GM13977 (cell line): ENCODE results near the gene NECTIN4.
"Not testable (repeated sequence)": the region's sequence is repeated elsewhere in the genome, so short reads cannot be mapped to it uniquely, and the experiment has no call there.

ENCODE experiments used
- DNase-seq: peaks from one replicate; pipeline ENCODE4 v3.0.0; 2012; ENCODE audit warnings: low spot score
- CTCF ChIP-seq: IDR thresholded peaks from 2 replicates; pipeline ENCODE4 v1.5.1; 2012; ENCODE audit warnings: mild to moderate bottlenecking, control low read depth; ENCODE audit not compliant: insufficient read depth; ENCODE audit errors: extremely low read depth, missing control alignments
- in situ Hi-C: fragments of 300-500 bp; cut with MboI; formaldehyde crosslinking; loops from one replicate; pipeline ENCODE4 v1.12.0; 2022; ENCODE audit warnings: low sequenced_read_pairs, low pct_unique_long_range_greater_than_20kb, mixed read lengths, inconsistent platforms; ENCODE audit not compliant: unreplicated experiment

NECTIN4 gene

GRCh38 chr1:161032409-161032808, 56.9 kb downstream of the NECTIN4 start:
- in situ Hi-C loops, result no loop called here
- no peak for DNase-seq
- TF ChIP-seq CTCF, result no peak

DNA sequence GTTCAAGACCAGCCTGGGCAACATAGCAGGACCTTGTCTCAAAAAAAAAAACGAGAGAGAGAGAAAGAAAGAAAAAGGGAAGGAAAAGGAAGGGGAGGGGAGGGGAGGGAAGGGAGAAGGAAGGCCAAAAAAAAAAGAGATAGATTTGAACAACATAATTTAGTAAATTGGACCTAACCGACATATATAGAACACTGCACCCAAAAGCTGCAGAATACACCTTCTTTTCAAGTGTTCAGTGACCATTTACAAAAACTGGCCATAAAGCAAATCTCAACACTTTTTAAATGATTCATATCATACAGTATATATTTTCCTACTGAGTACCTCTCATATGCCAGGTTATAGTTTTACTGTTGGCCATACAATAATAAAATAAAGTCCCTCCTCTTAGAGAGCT, 57.5 kb downstream of the NECTIN4 start:
- in situ Hi-C loops, result no loop called here
- no peak for TF ChIP-seq CTCF

DNA sequence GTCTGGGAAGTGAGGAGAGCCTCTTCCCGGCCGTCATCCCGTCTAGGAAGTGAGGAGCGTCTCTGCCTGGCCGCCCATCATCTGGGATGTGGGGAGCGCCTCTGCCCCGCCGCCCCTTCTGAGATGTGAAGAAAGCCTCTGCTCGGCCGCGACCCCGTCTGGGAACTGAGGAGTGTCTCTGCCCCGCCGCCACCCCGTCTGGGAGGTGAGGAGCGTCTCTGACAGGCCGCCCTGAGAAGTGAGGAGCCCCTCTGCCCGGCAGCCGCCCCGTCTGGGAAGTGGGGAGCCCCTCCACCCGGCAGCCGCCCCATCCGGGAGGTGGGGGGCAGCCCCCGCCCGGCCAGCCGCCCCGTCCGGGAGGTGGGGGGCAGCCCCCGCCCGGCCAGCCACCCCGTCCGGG, 59.9 kb downstream of the NECTIN4 start:
- in situ Hi-C loops, result not testable (repeated sequence)

More for the DNA sequence above, 57.5 kb downstream of the NECTIN4 start:
- DNase-seq, result no peak

GRCh38 chr1:161026954-161027353, 62.4 kb downstream of the NECTIN4 start:
- in situ Hi-C loops, DNase-seq: not testable (repeated sequence)

More for the DNA sequence above, 59.9 kb downstream of the NECTIN4 start:
- not testable (repeated sequence) for DNase-seq

DNA sequence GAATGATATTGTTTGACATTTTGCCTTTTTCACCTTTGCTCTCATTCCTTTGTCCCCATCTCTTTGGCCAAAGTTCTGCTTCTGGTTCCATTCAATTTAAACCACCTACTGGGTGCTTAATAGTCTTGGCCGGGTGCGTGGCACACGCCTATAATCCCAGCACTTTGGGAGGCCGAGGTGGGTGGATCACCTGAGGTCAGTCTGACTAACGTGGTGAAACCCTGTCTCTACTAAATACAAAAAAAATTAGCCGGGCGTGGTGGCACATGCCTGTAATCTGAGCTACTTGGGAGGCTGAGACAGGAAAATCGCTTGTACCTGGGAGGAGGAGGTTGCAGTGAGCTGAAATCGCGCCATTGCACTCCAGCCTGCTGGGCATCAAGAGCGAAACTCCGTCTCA, 66.9 kb downstream of the NECTIN4 start:
- DNase-seq, in situ Hi-C loops: not testable (repeated sequence)

DNA sequence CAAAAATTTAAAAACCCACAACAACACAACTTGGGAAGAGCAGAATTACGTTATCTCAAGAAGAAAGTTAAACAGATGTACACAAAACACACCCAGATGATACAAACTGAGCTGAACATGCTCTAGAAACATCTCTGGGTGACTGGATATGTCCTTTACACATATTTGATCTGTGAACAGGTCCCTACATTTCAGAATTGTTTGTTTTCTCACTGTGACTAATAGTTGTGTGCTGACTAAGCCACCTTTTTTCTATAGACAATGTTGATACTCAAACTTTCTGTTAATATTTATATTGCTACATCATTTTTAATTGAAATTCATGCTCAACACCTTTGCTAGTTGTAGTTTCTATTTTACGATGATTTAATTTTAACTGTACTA, 67.4 kb downstream of the NECTIN4 start:
- in situ Hi-C loops, result no loop called here
- no peak for DNase-seq

GRCh38 chr1:161021165-161021969, 68.0 kb downstream of the NECTIN4 start:
- no peak for TF ChIP-seq CTCF
- in situ Hi-C loops, result no loop called here
- DNase-seq, result peak; percentile 94

More for the DNA sequence above, 67.4 kb downstream of the NECTIN4 start:
- no peak for TF ChIP-seq CTCF
